GM19025 (cell line): ENCODE measurements around the gene C20orf173.

Experiments
- ATAC-seq: cut with Tn5 transposase; IDR thresholded peaks from one replicate; pipeline ENCODE4 v1.9.1; 2021; ENCODE audit warnings: mild to moderate bottlenecking, low read depth, moderate library complexity; ENCODE audit not compliant: unreplicated experiment

Gene C20orf173

DNA sequence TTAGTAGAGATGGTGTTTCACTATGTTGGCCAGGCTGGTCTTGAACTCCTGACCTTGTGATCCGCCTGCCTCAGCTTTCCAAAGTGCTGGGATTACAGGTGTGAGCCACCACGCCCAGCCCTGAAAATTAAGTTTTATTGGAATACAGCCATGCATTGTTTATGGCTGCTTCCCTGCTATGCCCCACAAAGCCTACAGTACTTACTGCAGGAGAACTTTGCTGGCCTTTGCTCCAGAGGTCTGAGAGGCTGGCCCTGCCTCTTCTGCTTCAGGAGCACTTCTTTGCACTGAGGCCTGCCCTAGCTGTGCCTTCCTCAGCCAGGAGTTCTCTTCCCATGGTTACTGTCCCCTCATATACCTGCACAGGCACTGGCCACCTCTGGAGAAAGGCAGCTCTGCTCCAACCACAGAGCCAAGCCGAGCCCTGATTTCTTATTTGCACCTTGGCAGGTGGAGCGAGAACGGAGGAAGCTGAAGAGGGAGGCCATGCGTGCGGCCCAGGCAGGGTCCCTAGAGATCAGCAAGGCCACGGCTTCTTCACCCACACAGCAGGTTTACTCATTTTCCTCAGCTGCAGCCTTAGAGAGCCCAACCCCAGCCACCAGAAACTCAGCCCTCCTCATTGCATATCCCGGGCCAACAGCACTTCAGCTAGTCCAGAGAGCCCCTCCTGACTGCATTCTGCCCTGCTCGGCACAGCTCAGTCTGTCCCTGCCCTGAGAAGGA lies 20.8 kb downstream of the C20orf173 start:
- ATAC-seq: no peak

DNA sequence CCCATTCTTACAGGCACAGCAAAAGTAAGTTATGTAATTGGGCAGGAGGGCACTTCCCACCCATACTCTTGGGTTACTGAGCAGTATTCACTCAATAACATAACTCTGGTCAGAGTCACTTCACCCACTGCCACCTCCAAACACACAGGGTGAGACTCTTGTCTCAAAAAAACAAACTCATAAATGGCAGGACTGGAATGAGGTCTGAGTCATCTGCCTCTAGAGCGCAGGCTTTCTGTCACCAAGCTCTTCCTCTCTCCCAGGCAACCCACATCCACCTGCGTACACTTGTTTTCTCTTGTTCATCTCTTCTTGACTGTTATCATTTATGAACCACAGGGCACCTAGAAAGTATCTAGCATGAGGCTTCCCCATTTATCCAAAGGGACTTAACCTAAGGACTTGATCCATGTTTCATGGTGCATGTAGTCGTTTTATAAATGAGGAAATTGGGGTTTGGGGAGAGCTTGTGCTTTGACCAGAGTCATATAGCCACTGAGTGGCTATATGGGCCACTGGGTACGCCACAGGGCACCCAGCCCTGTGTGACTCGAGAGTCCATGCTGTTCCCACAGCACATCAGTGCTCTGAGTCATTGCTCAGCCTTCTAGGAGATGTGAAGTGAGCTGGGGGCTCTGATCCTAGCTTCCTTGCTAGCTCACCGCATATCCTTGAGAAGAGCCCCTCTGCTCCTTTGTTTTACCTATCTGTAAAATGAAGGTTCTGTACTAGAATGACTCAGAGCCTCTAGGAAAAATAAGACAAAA lies 22.4 kb downstream of the C20orf173 start:
- no peak for ATAC-seq

- no peak for ATAC-seq
Measured at GRCh38 chr20:35506179-35506578, 23.3 kb downstream of the C20orf173 start.

GRCh38 chr20:35504751-35505150 lies 24.7 kb downstream of the C20orf173 start:
- ATAC-seq: no peak

- ATAC-seq: no peak
Measured at GRCh38 chr20:35503841-35504561, 25.5 kb downstream of the C20orf173 start.

- no peak for ATAC-seq
Measured at GRCh38 chr20:35503281-35503680, 26.2 kb downstream of the C20orf173 start.

GRCh38 chr20:35502352-35502751 lies 27.1 kb downstream of the C20orf173 start:
- peak; percentile 53 for ATAC-seq

DNA sequence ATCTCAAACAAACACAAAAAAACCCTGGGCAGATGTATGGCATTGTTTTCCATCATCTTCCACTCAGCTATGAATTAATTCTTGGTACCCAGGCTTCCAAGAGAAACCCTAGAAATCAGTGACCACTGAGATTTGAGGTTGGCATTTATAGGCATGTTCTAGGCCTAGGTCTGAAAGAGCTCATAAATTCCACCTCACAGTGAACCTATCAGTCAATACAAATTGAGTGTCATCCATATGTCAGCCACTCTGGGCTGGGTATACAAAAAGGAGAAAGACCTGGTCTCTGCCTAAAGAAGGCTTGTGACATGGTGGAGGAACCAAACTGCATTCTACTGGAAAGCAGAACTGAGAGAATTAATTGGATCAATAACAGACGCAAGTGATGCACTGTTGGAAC lies 30.2 kb downstream of the C20orf173 start:
- ATAC-seq: no peak

- ATAC-seq: no peak
Measured at GRCh38 chr20:35497780-35498189, 31.7 kb downstream of the C20orf173 start.

DNA sequence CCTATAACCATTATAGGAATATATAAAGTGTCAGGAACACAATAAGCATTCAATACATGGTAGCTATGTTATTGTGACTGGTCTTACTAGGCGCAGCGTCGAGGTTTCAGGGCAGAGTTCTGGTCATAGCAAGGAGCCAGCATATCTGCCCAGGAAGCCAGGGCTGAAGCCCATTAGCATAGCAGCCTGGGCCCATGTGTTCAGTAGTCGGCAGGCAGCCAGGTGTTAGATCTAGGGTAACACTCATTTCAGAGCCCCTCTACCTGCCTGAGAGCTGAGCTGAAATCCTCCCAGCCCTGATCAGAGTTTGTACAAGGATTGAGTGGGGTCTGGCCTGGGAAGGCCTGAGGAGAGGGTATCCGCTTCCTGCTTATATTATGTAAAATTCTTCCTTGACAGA lies 32.1 kb downstream of the C20orf173 start:
- ATAC-seq: no peak

- ATAC-seq: no peak
Measured at GRCh38 chr20:35496481-35496880, 33.0 kb downstream of the C20orf173 start.

DNA sequence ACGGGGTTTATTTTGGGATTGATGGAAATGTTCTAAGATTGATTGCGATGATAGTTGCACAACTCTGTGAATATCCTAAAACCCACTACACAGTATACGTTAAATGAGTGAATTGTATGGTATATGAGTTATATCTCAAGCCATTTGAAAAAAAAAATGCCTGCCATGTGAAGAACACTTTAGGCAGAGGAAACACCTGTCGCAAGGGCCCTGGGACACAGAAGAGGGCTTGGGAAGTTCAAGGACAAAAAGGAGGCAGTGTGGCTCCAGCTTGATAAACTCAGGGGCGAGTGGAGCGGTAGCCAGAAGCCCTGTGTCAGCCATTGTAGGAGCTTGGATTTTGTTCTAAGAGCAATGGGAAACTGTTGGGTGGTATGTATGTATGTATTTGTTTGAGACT lies 37.1 kb downstream of the C20orf173 start:
- ATAC-seq: no peak

GRCh38 chr20:35491823-35492222 lies 37.6 kb downstream of the C20orf173 start:
- no peak for ATAC-seq

DNA sequence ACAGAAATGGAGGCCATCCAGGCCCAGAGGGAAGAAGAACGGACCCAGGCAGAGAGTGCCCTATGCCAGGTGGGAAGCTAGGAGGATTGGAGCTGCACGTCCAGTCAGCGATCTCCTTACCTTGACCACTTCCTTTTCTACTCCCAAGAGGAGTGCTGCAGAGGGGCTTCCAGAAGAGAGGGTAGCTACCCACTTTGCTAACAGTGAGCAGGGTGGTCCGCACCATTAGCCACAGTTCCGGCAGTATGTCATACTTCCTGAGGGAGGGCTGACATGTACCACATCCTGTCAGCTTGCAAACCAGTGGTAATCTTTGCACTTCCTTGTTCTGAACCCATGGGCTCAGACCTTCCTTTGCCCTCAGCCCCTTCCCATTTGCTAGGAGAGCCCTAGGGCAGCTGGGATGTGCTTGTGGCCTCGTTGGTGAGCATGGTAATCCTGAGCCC lies 38.7 kb downstream of the C20orf173 start:
- peak; percentile 97 for ATAC-seq

DNA sequence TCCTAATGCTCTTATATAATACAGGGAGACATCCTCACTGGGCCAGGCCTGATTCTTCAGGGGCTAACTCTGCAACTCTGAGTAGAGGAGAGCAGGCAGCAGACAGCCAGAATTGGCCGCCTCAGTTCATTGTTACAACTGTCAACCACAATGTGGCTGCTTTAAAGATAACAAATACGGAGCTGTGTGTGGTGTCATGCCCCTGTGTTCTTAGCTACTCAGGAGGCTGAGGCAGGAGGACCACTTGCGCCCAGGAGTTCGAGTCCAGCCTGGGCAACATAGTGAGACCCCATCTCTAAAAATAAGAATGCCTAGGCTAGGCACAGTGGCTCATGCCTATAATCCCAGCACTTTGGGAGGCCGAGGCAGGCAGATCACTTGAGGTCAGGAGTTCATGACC lies 39.7 kb downstream of the C20orf173 start:
- ATAC-seq: no peak

DNA sequence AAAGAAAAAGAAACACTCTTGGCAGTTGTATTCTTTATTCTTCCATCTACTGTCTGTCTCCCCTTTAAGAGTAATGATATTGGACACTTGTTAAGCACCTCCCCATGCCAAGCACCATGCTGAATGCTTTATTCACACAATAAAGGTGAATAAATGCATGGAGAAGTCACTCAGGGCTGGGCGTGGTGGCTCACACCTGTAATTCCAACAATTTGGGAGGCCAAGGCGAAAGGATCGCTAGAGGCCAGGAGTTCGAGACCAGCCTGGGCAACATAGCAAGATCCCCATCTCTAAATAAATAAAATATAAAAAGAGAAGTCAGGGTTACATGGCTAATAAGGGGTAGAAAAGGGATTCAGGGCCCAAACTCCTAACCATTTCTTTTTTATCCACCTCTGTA lies 42.0 kb downstream of the C20orf173 start:
- no peak for ATAC-seq

GRCh38 chr20:35479798-35480197 lies 49.7 kb downstream of the C20orf173 start:
- no peak for ATAC-seq

DNA sequence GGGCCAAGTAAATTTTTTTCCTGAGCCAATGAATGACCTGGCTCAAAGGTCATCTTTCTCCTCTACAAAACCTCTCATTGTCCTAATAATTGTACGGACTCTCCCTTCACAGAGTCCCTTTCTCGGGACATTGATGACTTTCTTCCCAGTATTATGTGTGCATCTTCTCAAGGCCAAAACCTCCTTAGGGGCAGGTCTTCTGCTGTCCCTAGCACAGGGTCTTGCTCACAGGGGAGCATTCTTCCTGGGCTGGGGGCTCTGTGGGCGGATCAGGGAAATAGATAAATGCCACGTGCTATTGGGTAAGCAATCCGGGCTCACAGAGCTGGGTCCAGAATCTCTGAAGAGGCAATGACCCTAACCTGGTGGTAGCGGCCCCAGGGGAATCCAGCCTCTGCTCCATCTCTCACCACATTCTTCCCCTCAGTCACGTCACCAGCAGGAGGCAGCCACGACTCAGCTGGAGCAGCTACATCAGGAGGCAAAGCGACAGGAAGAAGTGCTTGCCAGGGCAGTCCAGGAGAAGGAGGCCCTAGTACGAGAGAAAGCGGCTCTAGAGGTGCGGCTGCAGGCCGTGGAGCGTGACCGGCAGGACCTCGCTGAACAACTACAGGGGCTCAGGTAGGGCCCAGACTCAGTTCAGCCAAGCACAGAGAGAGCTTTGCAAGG lies 50.5 kb downstream of the C20orf173 start:
- no peak for ATAC-seq
